Natural killer cell (primary cell): Measurements from ENCODE around the gene CTDP1. TPM values are rescaled to one million over a fixed set of nuclear protein-coding genes. Genes with fewer than 3 reads are reported as not detected.

Experiments used
- ATAC-seq, 3 donors: fragments of 150-1000 bp in 2 of 3; fragments of 200-7000 bp in 1 of 3; cut with Tn5 transposase; 1 replicate in 1 of 3; 2 replicates in 2 of 3; pipeline ENCODE4 v1.10.0; 2021; ENCODE audit warnings: mild to moderate bottlenecking in 2 of 3, moderate library complexity in 2 of 3
- DNase-seq, 2 donors: peaks; one replicate each; pipeline versions ENCODE4 v3.0.0 to v3.0.0-alpha.2; 2013 to 2021; ENCODE audit warnings: mixed read lengths in 1 of 2
- H3K27ac ChIP-seq: one replicate; pipeline ENCODE4 v1.5.1; 2013; ENCODE audit warnings: mild to moderate bottlenecking, low read length
- H3K27me3 ChIP-seq: one replicate; pipeline ENCODE4 v1.6.1; 2013; ENCODE audit warnings: low read length; ENCODE audit not compliant: control insufficient read depth, insufficient read depth
- H3K36me3 ChIP-seq: one replicate; pipeline ENCODE4 v1.6.1; 2013; ENCODE audit warnings: low read length; ENCODE audit not compliant: control insufficient read depth, insufficient read depth
- H3K4me1 ChIP-seq: one replicate; pipeline ENCODE4 v1.6.1; 2013; ENCODE audit warnings: low read length; ENCODE audit not compliant: control insufficient read depth, insufficient read depth
- H3K4me3 ChIP-seq: one replicate; pipeline ENCODE4 v1.5.1; 2013; ENCODE audit warnings: low read length
- H3K9me3 ChIP-seq: one replicate; pipeline ENCODE4 v1.6.1; 2013; ENCODE audit warnings: low read length; ENCODE audit not compliant: control insufficient read depth, insufficient read depth
- H3K27ac Mint-ChIP-seq, 2 donors: one replicate each; pipeline ENCODE4 v1.8.0; 2022; ENCODE audit warnings: mild to moderate bottlenecking in 2 of 2, mixed read lengths in 2 of 2, moderate library complexity in 1 of 2
- H3K27me3 Mint-ChIP-seq, 2 donors: one replicate each; pipeline ENCODE4 v1.8.0; 2022; ENCODE audit warnings: low read depth in 2 of 2, mixed read lengths in 2 of 2
- H3K36me3 Mint-ChIP-seq: one replicate; pipeline ENCODE4 v1.8.0; 2022; ENCODE audit warnings: mixed read lengths
- H3K4me1 Mint-ChIP-seq, 2 donors: one replicate each; pipeline ENCODE4 v1.8.0; 2022; ENCODE audit warnings: mixed read lengths in 2 of 2
- H3K4me3 Mint-ChIP-seq: one replicate; pipeline ENCODE4 v1.8.0; 2022; ENCODE audit warnings: mild to moderate bottlenecking, moderate library complexity, mixed read lengths
- H3K9me3 Mint-ChIP-seq, 2 donors: one replicate each; pipeline ENCODE4 v1.8.0; 2022; ENCODE audit warnings: mixed read lengths in 2 of 2
- WGBS: methylation state at CpG from one replicate; pipeline ENCODE4 v1.1.7; 2013; ENCODE audit warnings: missing lambda C conversion rate; ENCODE audit not compliant: insufficient coverage; 5-methylcytosine and 5-hydroxymethylcytosine counted together
- intact Hi-C: fragments of 100-400 bp; cut with micrococcal nuclease; formaldehyde crosslinking; loops from one replicate; pipeline ENCODE4 v1.14.2; 2022
- total RNA-seq, 4 donors: library from RNA; stranded (reverse); fragments of 120-200 nt in 1 of 4; gene quantifications; one replicate each; pipeline versions ENCODE4 v1.2.3 to v1.2.4, GENCODE V29; 2013 to 2022
- TF ChIP-seq, protein P1 (sequence below): fragments of 200-600 bp; IDR thresholded peaks from one replicate; pipeline ENCODE4 v1.8.0; 2022; ENCODE audit warnings: antibody characterized with exemption

Gene CTDP1
- total RNA-seq, 3 donors from 2014 or later (not counting 1 experiment from before 2014, with no cell fraction given) = 66.9 to 89.4 (median 77.1) TPM

DNA sequence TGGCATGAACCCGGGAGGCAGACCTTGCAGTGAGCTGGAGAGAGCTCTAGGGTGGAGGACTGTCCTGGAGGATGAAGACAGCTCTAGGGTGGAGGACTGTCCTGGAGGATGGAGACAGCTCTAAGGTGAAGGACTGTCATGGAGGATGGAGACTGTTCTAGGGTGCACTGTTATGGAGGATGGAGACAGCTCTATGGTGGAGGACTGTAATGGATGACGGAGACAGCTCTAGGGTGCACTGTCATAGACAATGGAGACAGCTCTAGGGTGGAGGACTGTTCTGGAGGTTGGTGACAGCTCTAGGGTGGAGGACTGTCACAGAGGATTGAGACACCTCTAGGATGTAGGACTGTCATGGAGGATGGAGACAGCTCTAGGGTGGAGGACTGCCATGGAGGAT, 97.1 kb downstream of the CTDP1 start:
- Histone ChIP-seq H3K27me3 (no peaks in the 10 kb centered on the region), H3K9me3 (no peaks in the 10 kb centered on the region), H3K36me3 (no peaks in the 10 kb centered on the region), H3K27ac (no peak overlapping the region), H3K4me1 (no peaks in the 10 kb centered on the region), H3K4me3 (no peak overlapping the region)
- WGBS = 92% methylated on average over 2 of the region's 2 CpGs
- Mint-ChIP-seq H3K27me3 (peaks cover 6 to 9% of the 10 kb centered on the region in 2 donors), H3K4me1 (no peaks in the 10 kb centered on the region), H3K36me3 (no peaks in the 10 kb centered on the region), H3K27ac (no peak overlapping the region), H3K4me3 (no peak overlapping the region), H3K9me3 (no peaks in the 10 kb centered on the region)
- peak in 1 of 3 donors; percentile 4 for ATAC-seq
- TF ChIP-seq, protein P1, sequence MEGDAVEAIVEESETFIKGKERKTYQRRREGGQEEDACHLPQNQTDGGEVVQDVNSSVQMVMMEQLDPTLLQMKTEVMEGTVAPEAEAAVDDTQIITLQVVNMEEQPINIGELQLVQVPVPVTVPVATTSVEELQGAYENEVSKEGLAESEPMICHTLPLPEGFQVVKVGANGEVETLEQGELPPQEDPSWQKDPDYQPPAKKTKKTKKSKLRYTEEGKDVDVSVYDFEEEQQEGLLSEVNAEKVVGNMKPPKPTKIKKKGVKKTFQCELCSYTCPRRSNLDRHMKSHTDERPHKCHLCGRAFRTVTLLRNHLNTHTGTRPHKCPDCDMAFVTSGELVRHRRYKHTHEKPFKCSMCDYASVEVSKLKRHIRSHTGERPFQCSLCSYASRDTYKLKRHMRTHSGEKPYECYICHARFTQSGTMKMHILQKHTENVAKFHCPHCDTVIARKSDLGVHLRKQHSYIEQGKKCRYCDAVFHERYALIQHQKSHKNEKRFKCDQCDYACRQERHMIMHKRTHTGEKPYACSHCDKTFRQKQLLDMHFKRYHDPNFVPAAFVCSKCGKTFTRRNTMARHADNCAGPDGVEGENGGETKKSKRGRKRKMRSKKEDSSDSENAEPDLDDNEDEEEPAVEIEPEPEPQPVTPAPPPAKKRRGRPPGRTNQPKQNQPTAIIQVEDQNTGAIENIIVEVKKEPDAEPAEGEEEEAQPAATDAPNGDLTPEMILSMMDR = no peak
- DNase-seq = no peak
- intact Hi-C loops = no loop called here

DNA sequence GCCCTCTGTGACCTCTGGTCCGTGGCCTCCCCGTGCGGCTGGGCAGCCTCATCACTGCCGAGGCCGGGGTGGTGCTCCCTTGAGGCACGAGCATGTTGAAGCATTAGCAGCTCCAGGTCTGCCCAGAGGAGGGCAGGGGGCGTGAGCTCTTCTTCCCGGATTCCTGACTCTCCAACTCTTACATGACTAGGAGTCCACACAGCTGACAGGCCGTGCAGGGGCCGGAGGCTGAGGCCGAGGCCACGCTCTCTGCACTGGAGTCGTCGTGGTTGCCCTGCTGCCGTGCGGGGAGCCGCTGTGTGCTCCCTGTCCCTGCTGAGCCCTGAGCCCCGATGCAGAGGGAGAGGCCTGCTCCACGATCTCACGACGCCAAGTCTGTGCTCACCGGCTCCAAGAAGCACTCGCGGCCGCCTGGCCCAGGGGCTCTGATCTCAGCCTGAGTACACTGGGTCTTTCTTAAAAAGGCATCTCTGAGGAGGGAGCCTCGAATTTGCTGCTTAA, 98.7 kb downstream of the CTDP1 start:
- no peak for DNase-seq
- H3K9me3 ChIP-seq = no peaks in the 10 kb centered on the region
- H3K4me1 Mint-ChIP-seq = no peaks in the 10 kb centered on the region
- no peaks in the 10 kb centered on the region for H3K4me1 ChIP-seq
- H3K27ac Mint-ChIP-seq = no peak overlapping the region
- H3K36me3 Mint-ChIP-seq = no peaks in the 10 kb centered on the region
- TF ChIP-seq, protein P1 = no peak
- H3K27me3 Mint-ChIP-seq = peaks cover 6 to 9% of the 10 kb centered on the region in 2 donors
- no peaks in the 10 kb centered on the region for H3K36me3 ChIP-seq
- no peaks in the 10 kb centered on the region for H3K27me3 ChIP-seq
- no peak overlapping the region for H3K4me3 ChIP-seq
- H3K9me3 Mint-ChIP-seq = no peaks in the 10 kb centered on the region
- H3K4me3 Mint-ChIP-seq = no peak overlapping the region
- WGBS = 79% methylated on average over 26 of the region's 26 CpGs
- no peak for ATAC-seq
- intact Hi-C loops = no loop called here
- no peak overlapping the region for H3K27ac ChIP-seq

DNA sequence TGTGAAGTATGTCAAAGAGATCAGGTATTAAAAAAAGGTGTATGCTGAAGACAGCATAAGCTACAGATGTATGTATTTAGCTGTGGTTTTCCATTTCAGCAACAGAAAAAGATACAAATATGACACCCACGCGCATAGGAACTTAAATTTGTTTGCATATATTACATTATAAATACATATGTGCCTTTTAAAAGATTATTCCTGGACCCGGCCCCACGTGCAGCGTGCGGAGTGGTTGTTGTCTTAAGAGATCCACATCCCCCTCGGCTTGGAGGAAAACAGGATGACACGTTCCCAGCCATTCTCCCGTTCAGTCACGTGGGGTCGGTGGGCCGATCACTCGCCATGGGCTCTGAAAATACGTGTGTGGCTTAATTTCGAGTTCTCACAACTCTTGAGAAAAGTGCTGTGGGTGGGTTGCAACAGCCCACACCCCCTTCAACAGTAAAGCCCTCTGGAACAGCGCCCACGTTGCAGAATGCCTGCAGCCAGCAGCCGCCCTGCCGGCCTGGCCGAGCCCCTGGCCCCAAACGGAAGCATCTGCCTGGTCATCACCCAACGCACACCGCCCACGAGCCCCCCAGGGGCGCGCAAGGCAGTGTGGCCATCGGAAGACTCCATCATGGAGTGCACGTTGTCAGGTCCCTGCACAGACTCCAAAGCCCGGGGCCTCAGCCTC, 99.6 kb downstream of the CTDP1 start:
- no peaks in the 10 kb centered on the region for H3K27me3 ChIP-seq
- no peak overlapping the region for H3K27ac Mint-ChIP-seq
- H3K4me1 ChIP-seq = no peaks in the 10 kb centered on the region
- peaks cover 6 to 10% of the 10 kb centered on the region in 2 donors for H3K27me3 Mint-ChIP-seq
- no peaks in the 10 kb centered on the region for H3K9me3 ChIP-seq
- intact Hi-C loops = no loop called here
- H3K4me3 ChIP-seq = no peak overlapping the region
- no peaks in the 10 kb centered on the region for H3K36me3 Mint-ChIP-seq
- no peak for ATAC-seq
- DNase-seq = no peak
- no peak overlapping the region for H3K4me3 Mint-ChIP-seq
- H3K4me1 Mint-ChIP-seq = no peaks in the 10 kb centered on the region
- H3K9me3 Mint-ChIP-seq = no peaks in the 10 kb centered on the region
- H3K36me3 ChIP-seq = no peaks in the 10 kb centered on the region
- H3K27ac ChIP-seq = no peak overlapping the region
- 90% methylated on average over 27 of the region's 29 CpGs for WGBS
- TF ChIP-seq, protein P1 = no peak
